Ovary (tissue), 9 donors: Measurements from ENCODE around the gene UGT1A1. TPM values are rescaled to one million over a fixed set of nuclear protein-coding genes. Genes with fewer than 3 reads are reported as not detected.

ENCODE experiments used
- DNase-seq, 5 donors: peaks; one replicate each; pipeline ENCODE4 v3.0.0-alpha.2; 2019 to 2020
- H3K27ac ChIP-seq, 2 donors: fragments of 200-600 bp; one replicate each; pipeline versions ENCODE4 v1.5.1 to v1.8.0; 2019 to 2022
- H3K27me3 ChIP-seq: fragments of 200-600 bp; one replicate; pipeline ENCODE4 v1.8.0; 2022
- H3K36me3 ChIP-seq: fragments of 200-600 bp; sonication (generic); one replicate; pipeline ENCODE4 v1.5.1; 2019
- H3K4me1 ChIP-seq: one replicate; pipeline ENCODE4 v1.8.1; 2013; ENCODE audit warnings: mild to moderate bottlenecking, moderate library complexity; ENCODE audit not compliant: insufficient read depth
- H3K4me3 ChIP-seq: fragments of 200-600 bp; sonication (generic); one replicate; pipeline ENCODE4 v1.5.1; 2017
- H3K9me3 ChIP-seq, 2 donors: fragments of 200-600 bp in 1 of 2; sonication (generic) in 1 of 2; one replicate each; pipeline versions ENCODE4 v1.5.1 to v1.8.1; 2013 to 2019; ENCODE audit warnings: mild to moderate bottlenecking in 1 of 2, moderate library complexity in 1 of 2
- CTCF ChIP-seq, 3 donors: fragments of 450-650 bp in 2 of 3; fragments of 200-600 bp in 1 of 3; IDR thresholded peaks; one replicate each; pipeline versions ENCODE4 v1.5.1 to v1.8.0; 2016 to 2022; ENCODE audit warnings: antibody characterized with exemption in 3 of 3, mild to moderate bottlenecking in 1 of 3
- EP300 ChIP-seq: sonication (generic); formaldehyde crosslinking; IDR thresholded peaks from one replicate; pipeline ENCODE4 v1.6.1; 2017; ENCODE audit warnings: antibody characterized with exemption
- POLR2A ChIP-seq: fragments of 450-650 bp; IDR thresholded peaks from one replicate; pipeline ENCODE4 v1.6.1; 2017; ENCODE audit warnings: antibody characterized with exemption, mild to moderate bottlenecking, moderate library complexity
- WGBS, 3 donors: extraction: QIAGEN DNeasy Blood & Tissue Kit in 1 of 3; methylation state at CpG; one replicate each; pipeline versions ENCODE4 v1.1.5 to v1.1.7; 2013 to 2017; 5-methylcytosine and 5-hydroxymethylcytosine counted together
- intact Hi-C, 4 donors: fragments of 100-400 bp; cut with DNase I; formaldehyde crosslinking; loops; one replicate each; pipeline versions ENCODE4 v1.11.0 to v1.15.1; 2022 to 2023
- polyA plus RNA-seq, 2 donors: library from polyadenylated mRNA; stranded (reverse); fragments of 200-250 nt in 1 of 2; fragments of 350-450 nt in 1 of 2; fragmentation: Illumina TruSeq in 1 of 2; extraction: RNeasy Lipid Tissue Mini Kit (QIAGEN cat#74804) in 1 of 2; gene quantifications; one replicate each; pipeline ENCODE4 v1.2.3, GENCODE V29; 2013 to 2014
- total RNA-seq, 7 donors: library from RNA; depleted of rRNA in 2 of 7; stranded (reverse); fragments of >200 nt in 2 of 7; fragmentation: NEBNext Ultra II Directional in 3 of 7; extraction: Animal tissue kit (Norgen Biotek cat#: 25700) in 3 of 7; gene quantifications; one replicate each; pipeline versions ENCODE4 v1.1.0 to v1.2.4, GENCODE V29; 2016 to 2023
- donor health status: DM: no; HTN: no; CAD: no; lungs with moderate emphysema.
- donor health status: DM: no; HTN: no; CAD: no.
- donor health status: Bipolar disorder and iron deficiency.
- donor health status: DM: yes; HTN: yes; CAD: no.
- donor health status: DM: no; HTN: no; CAD: no.
- donor health status: DM: yes; HTN: yes; CAD: no.

The UGT1A1 gene
- total and polyA plus RNA-seq, 9 donors, result 0.13 to 0.15 TPM; not detected in 7

- H3K27ac ChIP-seq, result no peak overlapping the region
- no peak for TF ChIP-seq CTCF (IDR thresholded peaks at IDR 0.05)
- TF ChIP-seq POLR2A, result no peak
- no peak for TF ChIP-seq EP300
- H3K9me3 ChIP-seq, result no peaks in the 10 kb centered on the region
- intact Hi-C loops, result no loop called here
- H3K27me3 ChIP-seq, result no peaks in the 10 kb centered on the region
- H3K4me1 ChIP-seq, result no peaks in the 10 kb centered on the region
- H3K36me3 ChIP-seq, result no peaks in the 10 kb centered on the region
- no peak overlapping the region for H3K4me3 ChIP-seq
- 84 to 88% (median 86%) methylated on average over 4 of the region's 4 CpGs for WGBS, 3 donors
- no peak for DNase-seq
These were observed 20.7 kb downstream of the UGT1A1 start for GRCh38 chr2:233780771-233781170.

GRCh38 chr2:233789554-233789953, 29.5 kb downstream of the UGT1A1 start:
- DNase-seq, result no peak
- H3K27ac ChIP-seq, result no peak overlapping the region
- no peak overlapping the region for H3K4me3 ChIP-seq
- no peaks in the 10 kb centered on the region for H3K36me3 ChIP-seq
- 89 to 95% (median 92%) methylated on average over 7 of the region's 7 CpGs for WGBS, 3 donors
- no peaks in the 10 kb centered on the region for H3K9me3 ChIP-seq
- no peak for TF ChIP-seq POLR2A
- TF ChIP-seq EP300, result no peak
- no peak for TF ChIP-seq CTCF (IDR thresholded peaks at IDR 0.05)
- H3K4me1 ChIP-seq, result no peaks in the 10 kb centered on the region
- intact Hi-C loops, result no loop called here
- no peaks in the 10 kb centered on the region for H3K27me3 ChIP-seq

- intact Hi-C loops, result no loop called here
- TF ChIP-seq CTCF (IDR thresholded peaks at IDR 0.05), result no peak
- TF ChIP-seq POLR2A, result no peak
- TF ChIP-seq EP300, result no peak
- no peaks in the 10 kb centered on the region for H3K27me3 ChIP-seq
- no peaks in the 10 kb centered on the region for H3K4me1 ChIP-seq
- H3K27ac ChIP-seq, result no peak overlapping the region
- WGBS, 3 donors, result 70 to 77% (median 72%) methylated on average over 18 of the region's 18 CpGs
- no peaks in the 10 kb centered on the region for H3K36me3 ChIP-seq
- no peak for DNase-seq
- H3K9me3 ChIP-seq, result no peaks in the 10 kb centered on the region
- H3K4me3 ChIP-seq, result no peak overlapping the region
These were observed 31.2 kb downstream of the UGT1A1 start for GRCh38 chr2:233791151-233791882.

- H3K4me3 ChIP-seq, result no peak overlapping the region
- no peaks in the 10 kb centered on the region for H3K36me3 ChIP-seq
- WGBS, 3 donors, result 67 to 80% (median 71%) methylated on average over 9 of the region's 9 CpGs
- DNase-seq, result no peak
- no peak for TF ChIP-seq EP300
- intact Hi-C loops, result no loop called here
- no peaks in the 10 kb centered on the region for H3K4me1 ChIP-seq
- H3K27me3 ChIP-seq, result no peaks in the 10 kb centered on the region
- H3K27ac ChIP-seq, result no peak overlapping the region
- no peaks in the 10 kb centered on the region for H3K9me3 ChIP-seq
These were observed 31.8 kb downstream of the UGT1A1 start for GRCh38 chr2:233791883-233792329.

- Histone ChIP-seq H3K36me3 (no peaks in the 10 kb centered on the region), H3K27me3 (no peaks in the 10 kb centered on the region), H3K9me3 (no peaks in the 10 kb centered on the region), H3K27ac (no peak overlapping the region), H3K4me1 (no peaks in the 10 kb centered on the region), H3K4me3 (no peak overlapping the region)
- TF ChIP-seq POLR2A (no peak), EP300 (no peak), CTCF (IDR thresholded peaks at IDR 0.05) (no peak)
- no peak for DNase-seq
- 87 to 91% (median 90%) methylated on average over 7 of the region's 7 CpGs for WGBS, 3 donors
- intact Hi-C loops, result no loop called here
These were observed 32.6 kb downstream of the UGT1A1 start for GRCh38 chr2:233792720-233793119.
